ENCODE results near the gene CCDC182. TPM values are rescaled to one million over a fixed set of nuclear protein-coding genes. Genes with fewer than 3 reads are reported as not detected.

The CCDC182 gene
- total RNA-seq, 1 donor from 2014 or later: not detected

- DNase-seq (no peak), ATAC-seq (no peak)
- intact Hi-C loops (cut with micrococcal nuclease): no loop called here
Measured at GRCh38 chr17:57760046-57760445, 14.9 kb upstream of the CCDC182 start.

DNA sequence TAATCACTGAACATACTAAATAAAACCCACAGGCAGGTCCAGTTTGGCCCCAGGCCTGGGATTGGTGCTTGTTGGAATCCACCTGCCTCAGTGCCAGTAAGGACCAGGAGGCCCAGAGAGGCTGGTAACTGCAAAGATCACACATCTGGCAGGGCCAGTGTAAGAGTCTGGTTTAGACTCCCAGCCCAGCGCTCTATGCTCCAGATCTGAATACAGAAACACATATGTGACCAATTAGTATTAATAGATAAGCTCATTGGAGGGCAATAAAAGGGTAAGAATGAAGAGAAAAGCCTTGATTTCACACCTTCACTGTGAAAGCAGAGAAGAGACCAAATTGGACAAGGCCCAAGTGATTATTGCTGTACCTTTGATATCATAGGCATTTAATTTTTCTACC, 13.6 kb upstream of the CCDC182 start:
- no peak for ATAC-seq
- intact Hi-C loops (cut with micrococcal nuclease): no loop called here
- no peak for DNase-seq

GRCh38 chr17:57757735-57758134, 12.6 kb upstream of the CCDC182 start:
- ATAC-seq (no peak), DNase-seq (no peak)
- intact Hi-C loops (cut with micrococcal nuclease): no loop called here

- ATAC-seq (no peak), DNase-seq (no peak)
- intact Hi-C loops (cut with micrococcal nuclease): no loop called here
Measured at GRCh38 chr17:57756951-57757350, 11.9 kb upstream of the CCDC182 start.

DNA sequence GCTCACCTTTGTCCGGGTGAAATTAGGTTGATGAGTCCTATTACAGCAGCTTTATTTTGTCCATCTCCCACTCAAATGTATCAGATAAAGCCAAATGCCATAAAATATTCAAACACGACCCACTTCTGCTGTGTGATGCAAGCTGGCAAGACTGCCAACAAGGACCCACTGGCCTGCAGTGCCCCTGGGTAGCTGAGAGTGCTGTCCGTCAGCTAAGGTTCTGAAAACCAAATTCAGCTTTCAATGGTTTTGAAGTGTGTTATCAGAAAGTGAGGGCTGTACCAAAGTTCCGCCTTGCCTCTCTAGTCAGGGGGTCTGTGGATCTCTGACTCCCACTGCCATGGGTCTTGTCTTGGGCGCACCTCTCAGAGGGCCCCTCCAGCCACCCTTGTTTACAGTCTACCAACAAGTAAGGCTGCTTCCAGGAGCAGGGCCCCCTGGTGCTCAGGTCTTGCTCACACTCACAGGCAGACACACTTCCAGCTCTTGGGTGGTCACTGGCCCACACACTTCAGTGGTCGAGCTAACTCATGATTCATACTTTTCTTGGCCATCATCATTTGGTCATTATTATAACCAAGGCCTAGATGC, 10.5 kb upstream of the CCDC182 start:
- DNase-seq: no peak
- no peak for ATAC-seq
- intact Hi-C loops (cut with micrococcal nuclease): no loop called here

DNA sequence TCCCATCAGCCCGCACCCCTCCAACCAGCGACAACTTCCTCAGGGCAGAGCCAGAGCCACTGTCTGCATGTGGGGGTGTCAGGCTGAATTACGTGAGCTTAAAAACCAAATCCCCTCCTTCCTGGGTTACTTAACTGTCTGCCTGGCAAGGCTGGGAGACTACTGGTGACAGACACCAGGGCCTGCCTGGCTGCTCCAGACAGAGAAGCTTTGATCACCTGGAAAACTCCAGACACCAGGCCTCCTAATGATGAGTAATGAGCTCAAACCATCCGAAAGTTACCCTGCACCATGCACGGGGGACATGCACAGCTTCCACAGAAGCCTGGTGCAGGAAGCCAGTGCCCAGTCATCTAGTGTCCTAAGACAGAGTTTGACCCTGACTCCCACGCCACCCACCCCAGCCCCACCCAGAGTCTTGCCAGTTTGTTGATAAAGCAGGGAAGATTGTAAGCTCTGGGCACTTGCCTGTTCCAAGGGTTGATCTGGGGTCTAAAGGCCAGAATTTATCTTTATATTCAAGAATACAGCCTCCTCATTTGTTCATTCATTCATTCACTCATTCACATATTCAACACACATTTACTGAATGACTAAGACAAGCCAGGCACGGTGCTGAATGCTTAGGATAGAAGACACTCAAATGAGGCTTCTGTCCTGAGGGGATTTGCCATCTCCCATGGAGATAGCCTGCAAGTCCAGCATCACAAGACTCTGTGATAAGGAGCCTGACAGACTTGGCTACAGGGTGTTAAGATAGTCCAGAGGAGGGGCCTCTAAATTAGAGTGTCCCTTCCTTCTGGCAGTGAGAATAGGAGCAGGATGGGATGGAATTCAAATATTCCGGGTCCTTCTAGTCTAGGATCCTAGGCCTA, 7.2 kb upstream of the CCDC182 start:
- intact Hi-C loops (cut with micrococcal nuclease): no loop called here
- DNase-seq (no peak), ATAC-seq (no peak)

GRCh38 chr17:57751348-57751971, 6.4 kb upstream of the CCDC182 start:
- DNase-seq (no peak), ATAC-seq (peak; percentile 70)
- intact Hi-C loops (cut with micrococcal nuclease): no loop called here

GRCh38 chr17:57750895-57751294, 5.8 kb upstream of the CCDC182 start:
- DNase-seq: peak; percentile 40

DNA sequence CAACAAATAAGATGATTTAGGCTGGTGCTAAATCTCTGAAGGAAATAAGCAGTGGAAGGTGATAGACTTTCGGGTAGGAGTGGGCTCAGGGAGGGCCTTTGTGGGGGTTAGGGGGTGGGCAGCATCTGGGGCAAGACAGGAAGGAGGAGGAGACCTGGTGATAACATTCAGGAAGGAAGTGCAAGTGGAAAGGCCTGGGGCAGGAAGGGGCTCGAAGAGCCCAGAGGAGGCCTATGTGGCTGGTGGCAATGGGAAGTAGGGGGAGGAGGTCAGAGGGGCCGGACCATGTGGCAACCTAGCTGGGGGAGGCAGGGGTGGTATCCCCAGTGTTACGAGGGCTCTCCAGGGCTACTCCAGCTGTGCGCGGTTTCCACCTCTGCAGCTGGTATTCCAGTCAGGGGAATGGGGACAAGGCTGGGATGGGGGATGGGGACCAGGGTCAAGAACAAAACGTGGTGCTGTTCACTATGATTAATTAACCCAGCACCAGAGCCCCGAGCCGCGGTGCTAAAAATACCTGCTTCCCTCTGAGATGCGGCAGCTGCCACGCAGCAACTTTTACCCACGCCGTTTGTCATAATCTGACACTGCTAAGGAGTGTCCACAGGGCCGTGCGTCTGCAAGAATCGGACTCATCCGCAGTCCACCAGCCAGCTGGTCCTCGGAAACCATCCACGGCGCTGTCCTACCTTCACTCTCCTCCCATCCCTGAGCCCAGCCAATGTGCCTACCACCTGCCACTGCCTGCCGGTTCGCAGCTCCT, 5.2 kb upstream of the CCDC182 start:
- intact Hi-C loops (cut with micrococcal nuclease): no loop called here
- DNase-seq: no peak
- no peak for ATAC-seq

More at GRCh38 chr17:57750895-57751294, 5.8 kb upstream of the CCDC182 start:
- peak; percentile 72 for ATAC-seq
- intact Hi-C loops (cut with micrococcal nuclease): no loop called here

- ATAC-seq: no peak
Measured at GRCh38 chr17:57749701-57750100, 4.6 kb upstream of the CCDC182 start.

GRCh38 chr17:57747221-57748017, 2.3 kb upstream of the CCDC182 start:
- peak; percentile 37 for DNase-seq
- intact Hi-C loops (cut with micrococcal nuclease): loop anchor here (5.0 kb wide), 1 partner anchor 615 kb away; no protein-coding TSS in a partner anchor
- ATAC-seq: peak; percentile 60

More at GRCh38 chr17:57749701-57750100, 4.6 kb upstream of the CCDC182 start:
- no peak for DNase-seq
- intact Hi-C loops (cut with micrococcal nuclease): loop anchor here (5.0 kb wide), 1 partner anchor 617 kb away; no protein-coding TSS in a partner anchor

GRCh38 chr17:57746221-57746620, 1.1 kb upstream of the CCDC182 start:
- no peak for ATAC-seq
- no peak for DNase-seq
- intact Hi-C loops (cut with micrococcal nuclease): loop anchor here (5.0 kb wide), 1 partner anchor 614 kb away; no protein-coding TSS in a partner anchor

DNA sequence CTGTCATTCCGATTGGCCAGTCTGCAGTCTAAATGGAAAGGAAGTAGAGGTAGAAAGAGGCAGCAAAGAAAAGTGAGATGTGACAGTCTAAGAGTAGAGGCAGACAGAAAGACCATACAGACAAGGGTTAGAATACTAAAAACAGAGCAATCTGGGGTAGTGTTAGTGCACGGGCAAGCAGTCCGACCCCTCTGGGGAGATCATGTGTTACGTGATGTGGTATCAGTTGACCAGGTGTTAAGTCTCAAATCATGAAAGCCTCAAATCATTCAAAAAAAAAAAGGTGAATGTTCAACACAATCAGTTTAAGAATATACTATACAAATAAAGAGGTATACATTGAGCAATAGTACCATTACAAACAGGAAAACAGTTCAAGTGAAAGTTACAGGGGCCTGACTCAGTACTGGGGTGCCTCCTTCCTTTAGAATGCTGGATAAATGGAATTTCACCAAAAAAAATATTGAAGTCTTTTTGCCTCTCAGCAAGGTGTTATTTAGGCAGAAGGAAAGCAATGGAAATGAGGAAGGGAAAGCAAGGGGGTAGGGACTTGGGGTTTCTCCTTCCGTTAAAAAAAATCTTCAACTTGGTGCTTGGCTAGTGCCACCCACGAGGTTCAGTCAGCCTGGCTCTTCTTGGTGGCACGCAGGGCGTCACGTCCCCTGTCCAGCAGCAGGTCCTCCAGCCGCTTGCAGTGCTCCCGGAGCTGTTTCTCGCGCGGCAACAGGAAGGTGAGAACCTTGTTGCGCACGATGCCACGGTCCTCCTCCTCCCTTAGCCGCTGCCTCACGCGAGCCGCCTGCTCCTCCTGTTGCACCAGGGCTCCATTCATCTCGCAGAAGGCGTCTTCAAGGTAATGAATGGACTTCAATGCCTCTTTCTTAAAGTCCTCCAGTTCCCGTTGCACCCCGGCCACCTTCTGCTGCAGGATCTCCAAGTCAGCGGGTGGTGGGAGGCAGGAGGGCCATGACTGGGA, 616 bp downstream of the CCDC182 start:
- no peak for ATAC-seq
- intact Hi-C loops (cut with micrococcal nuclease): loop anchor here (5.0 kb wide), 1 partner anchor 612 kb away; no protein-coding TSS in a partner anchor
- no peak for DNase-seq

DNA sequence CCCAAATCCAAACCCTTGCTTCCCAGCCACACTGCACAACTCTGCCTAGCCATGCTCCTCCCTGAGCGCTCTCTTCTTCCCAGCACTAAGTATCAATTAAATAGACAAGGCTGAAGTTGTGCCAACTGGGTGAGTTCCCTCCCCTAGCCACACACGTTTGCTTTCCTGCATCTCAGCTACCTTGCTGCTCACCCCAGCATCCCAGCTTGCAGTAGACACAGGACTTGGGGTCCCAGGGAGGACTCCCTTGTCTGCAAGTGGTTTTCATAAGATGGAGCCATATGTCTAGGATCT, 4.9 kb downstream of the CCDC182 start:
- no peak for DNase-seq
- no peak for ATAC-seq
- intact Hi-C loops (cut with micrococcal nuclease): no loop called here

GRCh38 chr17:57739402-57740234, 5.5 kb downstream of the CCDC182 start:
- DNase-seq (no peak), ATAC-seq (peak; percentile 53)
- intact Hi-C loops (cut with micrococcal nuclease): no loop called here

- ATAC-seq: no peak
- no peak for DNase-seq
- intact Hi-C loops (cut with micrococcal nuclease): no loop called here
Measured at GRCh38 chr17:57737450-57737849, 7.6 kb downstream of the CCDC182 start.

GRCh38 chr17:57735707-57736106, 9.4 kb downstream of the CCDC182 start:
- intact Hi-C loops (cut with micrococcal nuclease): no loop called here
- no peak for ATAC-seq
- DNase-seq: no peak

Measured in left ventricle myocardium superior (tissue), 1 donor.